DND-41 (cell line): ENCODE measurements around the gene FRMPD4.

ENCODE experiments used
- CTCF ChIP-seq: IDR thresholded peaks from 2 replicates; pipeline ENCODE4 v1.5.1; 2012; ENCODE audit warnings: borderline replicate concordance, low read length, moderate library complexity, mild to moderate bottlenecking; ENCODE audit not compliant: poor library complexity, severe bottlenecking; ENCODE audit errors: extremely low read depth
- EZH2 ChIP-seq: IDR thresholded peaks from 3 replicates; pipeline ENCODE4 v1.6.1; 2012; ENCODE audit warnings: borderline replicate concordance, low read depth, mild to moderate bottlenecking, moderate library complexity, low read length, inconsistent platforms; ENCODE audit not compliant: severe bottlenecking

DNA sequence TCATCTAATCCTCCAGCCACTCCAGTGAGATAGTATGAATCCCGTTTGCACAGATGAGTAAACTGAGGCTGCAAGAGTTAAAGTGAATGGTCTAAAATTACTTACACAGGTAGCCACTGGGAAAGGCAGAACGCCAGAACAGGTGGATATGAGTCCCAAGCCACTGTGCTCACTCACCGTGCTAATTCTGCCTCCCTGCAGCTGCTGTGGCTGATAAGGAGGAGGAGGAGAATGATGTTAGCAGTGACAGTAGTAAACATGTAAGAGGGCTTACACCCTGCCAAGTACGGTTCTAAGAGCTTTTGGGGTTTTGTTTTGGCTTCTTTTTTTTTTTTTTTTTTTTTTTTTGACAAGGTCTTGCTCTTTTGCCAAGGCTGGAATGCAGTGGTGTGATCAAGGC, 562.5 kb downstream of the FRMPD4 start:
- no peak for TF ChIP-seq CTCF
- TF ChIP-seq EZH2: no peak
